SK-N-SH (cell line): Measurements from ENCODE around the gene SEZ6L2. TPM values are rescaled to one million over a fixed set of nuclear protein-coding genes. Genes with fewer than 3 reads are reported as not detected.

Source experiments
- CTCF ChIA-PET: fragments of 300-600, 350-600 bp; formaldehyde crosslinking; extraction: SDS; loops from one replicate; lab custom pipeline; 2021; lab: Yijun Ruan, JAX
- POLR2A ChIA-PET: fragments of 350-600 bp; sonication (Branson Sonifier 250); formaldehyde crosslinking; extraction: SDS; loops from one replicate; lab custom pipeline; 2020; ENCODE audit warnings: antibody characterized with exemption, inconsistent platforms; lab: Yijun Ruan, JAX
- DNase-seq: peaks from one replicate; pipeline ENCODE4 v3.0.0; 2012
- H2AFZ ChIP-seq: fragments of 200-600 bp; sonication (generic); 2 replicates; pipeline ENCODE4 v1.8.1; 2016; ENCODE audit warnings: antibody characterized with exemption, mild to moderate bottlenecking, low read depth
- H3F3A ChIP-seq: fragments of 200-600 bp; sonication (generic); replicated peaks from 2 replicates; pipeline ENCODE3; 2016; ENCODE audit warnings: antibody characterized with exemption, mild to moderate bottlenecking; ENCODE audit not compliant: insufficient read depth
- H3K27ac ChIP-seq, 2 experiments: fragments of 200-500 bp in 1 of 2; fragments of 200-600 bp in 1 of 2; sonication (Bioruptor generic) in 1 of 2; sonication (generic), shearing (Covaris generic) in 1 of 2; 2 replicates each; pipeline versions ENCODE4 v1.5.1 to v1.6.1; 2014 to 2016; ENCODE audit warnings: low read depth in 2 of 2, inconsistent platforms in 1 of 2, low read length in 1 of 2, mild to moderate bottlenecking in 1 of 2, mixed read lengths in 1 of 2
- H3K27me3 ChIP-seq: fragments of 200-600 bp; sonication (generic), shearing (Covaris generic); 2 replicates; pipeline ENCODE4 v1.6.1; 2016; ENCODE audit warnings: mixed run types; ENCODE audit not compliant: insufficient read depth
- H3K36me3 ChIP-seq, 2 experiments: fragments of 200-500 bp in 1 of 2; fragments of 200-600 bp in 1 of 2; sonication (Bioruptor generic) in 1 of 2; sonication (generic) in 1 of 2; replicated peaks in 1 of 2; 2 replicates each; pipeline versions ENCODE3 to v1.5.1; 2014 to 2016; ENCODE audit warnings: low read length in 1 of 2, mild to moderate bottlenecking in 1 of 2; ENCODE audit not compliant: insufficient read depth in 2 of 2, control insufficient read depth in 1 of 2
- H3K4me1 ChIP-seq, 2 experiments: fragments of 200-500 bp in 1 of 2; fragments of 200-600 bp in 1 of 2; sonication (Bioruptor generic) in 1 of 2; sonication (generic), shearing (Covaris generic) in 1 of 2; 2 replicates each; pipeline versions ENCODE4 v1.5.1 to v1.6.1; 2014 to 2016; ENCODE audit warnings: low read depth in 1 of 2, low read length in 1 of 2, mixed run types in 1 of 2; ENCODE audit not compliant: insufficient read depth in 2 of 2, control insufficient read depth in 1 of 2
- H3K4me2 ChIP-seq: fragments of 200-600 bp; sonication (generic), shearing (Covaris generic); 2 replicates; pipeline ENCODE4 v1.6.1; 2017; ENCODE audit warnings: mixed run types
- H3K4me3 ChIP-seq, 2 experiments: fragments of 200-500 bp in 1 of 2; fragments of 200-600 bp in 1 of 2; sonication (Bioruptor generic) in 1 of 2; sonication (generic), shearing (Covaris generic) in 1 of 2; 2 replicates each; pipeline versions ENCODE4 v1.5.1 to v1.8.1; 2014 to 2016; ENCODE audit warnings: low read depth in 2 of 2, inconsistent platforms in 1 of 2, low read length in 1 of 2, mild to moderate bottlenecking in 1 of 2, mixed read lengths in 1 of 2, moderate library complexity in 1 of 2
- H3K79me2 ChIP-seq: fragments of 200-600 bp; sonication (generic); 2 replicates; pipeline ENCODE4 v1.8.1; 2017; ENCODE audit warnings: mild to moderate bottlenecking; ENCODE audit not compliant: insufficient read depth
- H3K9ac ChIP-seq: fragments of 200-600 bp; sonication (generic); 2 replicates; pipeline ENCODE4 v1.6.1; 2017; ENCODE audit warnings: mixed run types
- H3K9me2 ChIP-seq: fragments of 200-600 bp; sonication (generic); 2 replicates; pipeline ENCODE4 v1.6.1; 2017; ENCODE audit warnings: mixed run types
- H3K9me3 ChIP-seq: fragments of 200-600 bp; sonication (generic); 2 replicates; pipeline ENCODE4 v1.6.1; 2017; ENCODE audit warnings: mixed run types, mild to moderate bottlenecking, moderate library complexity
- H4K20me1 ChIP-seq: fragments of 200-600 bp; sonication (generic); 2 replicates; pipeline ENCODE4 v1.6.1; 2017; ENCODE audit warnings: mild to moderate bottlenecking, mixed run types; ENCODE audit not compliant: insufficient read depth
- CHD2 ChIP-seq: fragments of 150-350 bp; IDR thresholded peaks from 2 replicates; pipeline ENCODE4 v1.6.1; 2018; ENCODE audit warnings: low read length; ENCODE audit not compliant: partially characterized antibody
- ELF1 ChIP-seq: IDR thresholded peaks from 2 replicates; pipeline ENCODE4 v1.4.0; 2012
- EP300 ChIP-seq, 2 experiments: IDR thresholded peaks; 2 replicates each; pipeline versions ENCODE4 v1.4.0 to v1.6.1; 2012; ENCODE audit warnings: borderline replicate concordance in 1 of 2, low read depth in 1 of 2, low read length in 1 of 2
- EZH2phosphoT487 ChIP-seq: fragments of 200-600 bp; sonication (generic); IDR thresholded peaks from 2 replicates; pipeline ENCODE4 v1.6.1; 2017; ENCODE audit warnings: low read depth, mixed run types, mild to moderate bottlenecking, antibody characterized with exemption, moderate library complexity, borderline replicate concordance
- FOSL2 ChIP-seq: IDR thresholded peaks from 2 replicates; pipeline ENCODE4 v1.4.0; 2012; ENCODE audit warnings: low read depth, mild to moderate bottlenecking, moderate library complexity, borderline replicate concordance
- FOXJ3 ChIP-seq: sonication (generic); formaldehyde crosslinking; IDR thresholded peaks from 2 replicates; pipeline ENCODE4 v1.5.1; 2020; ENCODE audit warnings: mild to moderate bottlenecking, missing genetic modification reagents
- FOXM1 ChIP-seq: IDR thresholded peaks from 2 replicates; pipeline ENCODE4 v1.4.0; 2012; ENCODE audit warnings: low read depth, mild to moderate bottlenecking
- GATA2 ChIP-seq: sonication (generic); formaldehyde crosslinking; IDR thresholded peaks from 2 replicates; pipeline ENCODE4 v1.5.0; 2020; ENCODE audit warnings: mild to moderate bottlenecking, missing genetic modification reagents
- IRF3 ChIP-seq: fragments of 150-350 bp; IDR thresholded peaks from 2 replicates; pipeline ENCODE4 v1.6.1; 2016; ENCODE audit warnings: mild to moderate bottlenecking, low read depth, low read length
- JUND ChIP-seq: IDR thresholded peaks from 2 replicates; pipeline ENCODE4 v1.4.0; 2012
- MEF2A ChIP-seq: IDR thresholded peaks from 2 replicates; pipeline ENCODE4 v1.4.0; 2012; ENCODE audit warnings: low read depth, borderline replicate concordance
- RCOR1 ChIP-seq: fragments of 150-350 bp; IDR thresholded peaks from 2 replicates; pipeline ENCODE4 v1.6.1; 2017; ENCODE audit warnings: antibody characterized with exemption, low read length
- REST ChIP-seq: IDR thresholded peaks from 2 replicates; pipeline ENCODE4 v1.6.1; 2012; ENCODE audit warnings: mild to moderate bottlenecking, low read depth, low read length, moderate library complexity
- RFX5 ChIP-seq: IDR thresholded peaks from 2 replicates; pipeline ENCODE4 v1.6.1; 2012; ENCODE audit warnings: mild to moderate bottlenecking, improper control_type of control experiment, low read length
- SIN3A ChIP-seq: IDR thresholded peaks from 2 replicates; pipeline ENCODE4 v1.6.1; 2012; ENCODE audit warnings: low read depth, mild to moderate bottlenecking, low read length, moderate library complexity, borderline replicate concordance
- SMC3 ChIP-seq: IDR thresholded peaks from 2 replicates; pipeline ENCODE4 v1.6.1; 2012; ENCODE audit warnings: low read depth, low read length, improper control_type of control experiment
- TEAD4 ChIP-seq: IDR thresholded peaks from 2 replicates; pipeline ENCODE4 v1.4.0; 2012; ENCODE audit warnings: mild to moderate bottlenecking, borderline replicate concordance; ENCODE audit not compliant: insufficient read depth
- USF2 ChIP-seq: fragments of 150-350 bp; IDR thresholded peaks from 2 replicates; pipeline ENCODE4 v1.6.1; 2017; ENCODE audit warnings: antibody characterized with exemption, low read length, low read depth, borderline replicate concordance
- WGBS: methylation state at CpG from one replicate; pipeline ENCODE4 v1.1.6; 2017; ENCODE audit warnings: low lambda C conversion rate; 5-methylcytosine and 5-hydroxymethylcytosine counted together
- polyA plus RNA-seq, 3 experiments: library from polyadenylated mRNA; depleted of rRNA; stranded (reverse); fragments of >200 nt; gene quantifications; 2 replicates each; pipeline ENCODE4 v1.2.3, GENCODE V29; 2012

The SEZ6L2 gene
- polyA plus RNA-seq, 1 of the 3 experiments (the other 2 are of a cell fraction): 59.8 TPM

GRCh38 chr16:29837841-29838240, 61.5 kb downstream of the SEZ6L2 start:
- DNase-seq: no peak
- Histone ChIP-seq H3F3A (peaks cover 6% of the 10 kb centered on the region), H3K36me3 (peaks cover 39 to 44% of the 10 kb centered on the region in 2 experiments), H2AFZ (no peak overlapping the region), H3K79me2 (no peaks in the 10 kb centered on the region; the same call in 1 of the 2 replicates), H3K27ac (no peak overlapping the region), H4K20me1 (no peaks in the 10 kb centered on the region), H3K27me3 (no peaks in the 10 kb centered on the region), H3K9me2 (no peaks in the 10 kb centered on the region), H3K4me2 (no peak overlapping the region), H3K4me1 (no peaks in the 10 kb centered on the region), H3K9ac (no peak overlapping the region), H3K9me3 (no peaks in the 10 kb centered on the region), H3K4me3 (no peak overlapping the region)
- no peak for TF ChIP-seq TEAD4
- TF ChIP-seq FOXJ3: no peak
- TF ChIP-seq ELF1: no peak
- TF ChIP-seq IRF3: no peak
- no peak for TF ChIP-seq JUND
- TF ChIP-seq MEF2A: no peak
- TF ChIP-seq SIN3A: no peak
- TF ChIP-seq USF2: no peak
- no peak for TF ChIP-seq EP300 (IDR thresholded peaks at IDR 0.05; ENCODE audit: borderline replicate concordance in 1 of 2, low read depth in 1 of 2, low read length in 1 of 2)
- no peak for TF ChIP-seq FOSL2
- no peak for TF ChIP-seq RCOR1
- TF ChIP-seq RFX5: no peak
- no peak for TF ChIP-seq CHD2
- no peak for TF ChIP-seq EZH2phosphoT487
- ChIA-PET POLR2A (interaction anchor here (0.9 kb wide), 1 partner anchor 30 kb away, joined by 5 read pairs; no protein-coding TSS in a partner anchor), CTCF (interaction anchor here (0.7 to 3.9 kb wide), 3 partner anchors 11 to 22 kb away, joined by 3 to 23 read pairs (median 19); partner anchors contain the start of gene PAGR1)
- WGBS: 95% methylated on average over 5 of the region's 5 CpGs

- TF ChIP-seq GATA2 (CRISPR knock-in tag) (no peak), REST (no peak), FOXJ3 (no peak), SMC3 (no peak), JUND (no peak), FOSL2 (no peak), FOXM1 (no peak)
- H3K27ac ChIP-seq: no peak overlapping the region
- WGBS: 96% methylated on average over 9 of the region's 15 CpGs
- H3K9me2 ChIP-seq: no peaks in the 10 kb centered on the region
- H2AFZ ChIP-seq: no peak overlapping the region
- H3F3A ChIP-seq: peaks cover 4% of the 10 kb centered on the region
- H4K20me1 ChIP-seq: no peaks in the 10 kb centered on the region
- no peaks in the 10 kb centered on the region; the same call in 1 of the 2 replicates for H3K79me2 ChIP-seq
- POLR2A ChIA-PET: no interaction called here
- DNase-seq: no peak
- H3K9ac ChIP-seq: no peak overlapping the region
- no peaks in the 10 kb centered on the region for H3K4me1 ChIP-seq
- no peak overlapping the region for H3K4me2 ChIP-seq
- no peaks in the 10 kb centered on the region for H3K27me3 ChIP-seq
- no peaks in the 10 kb centered on the region for H3K9me3 ChIP-seq
- H3K36me3 ChIP-seq: peaks cover 32 to 41% of the 10 kb centered on the region in 2 experiments
- CTCF ChIA-PET: interaction anchor here (3.9 kb wide), 1 partner anchor 12 kb away, joined by 19 read pairs; no protein-coding TSS in a partner anchor
- no peak overlapping the region for H3K4me3 ChIP-seq
Observed at GRCh38 chr16:29836623-29837022, 62.7 kb downstream of the SEZ6L2 start.
